GM23338 (cell line): ENCODE measurements around the gene GNGT1. TPM values are rescaled to one million over a fixed set of nuclear protein-coding genes. Genes with fewer than 3 reads are reported as not detected.

ENCODE experiments used
- ATAC-seq: fragments of 200-7000 bp; cut with Tn5 transposase; 3 replicates; pipeline ENCODE4 v1.9.1; 2020
- DNase-seq: peaks from one replicate; pipeline ENCODE4 v3.0.0-alpha.2; 2015; ENCODE audit warnings: low spot score
- H2AFZ ChIP-seq: fragments of 200-600 bp; sonication (generic); 2 replicates; pipeline ENCODE4 v1.8.0; 2016; ENCODE audit warnings: antibody characterized with exemption, mild to moderate bottlenecking, moderate library complexity
- H3F3A ChIP-seq: fragments of 200-600 bp; sonication (generic); replicated peaks from 2 replicates; pipeline ENCODE4 v1.8.0; 2017; ENCODE audit warnings: antibody characterized with exemption, mixed run types, low read depth
- H3K27ac ChIP-seq: fragments of 200-600 bp; sonication (generic); 2 replicates; pipeline ENCODE4 v1.6.1; 2016; ENCODE audit warnings: low read depth
- H3K27me3 ChIP-seq: fragments of 200-600 bp; sonication (generic); 2 replicates; pipeline ENCODE4 v1.8.0; 2016; ENCODE audit warnings: mild to moderate bottlenecking, mixed run types, moderate library complexity; ENCODE audit not compliant: insufficient read depth
- H3K36me3 ChIP-seq: fragments of 200-600 bp; sonication (generic); 2 replicates; pipeline ENCODE4 v1.8.0; 2016; ENCODE audit warnings: mild to moderate bottlenecking; ENCODE audit not compliant: insufficient read depth
- H3K4me1 ChIP-seq: fragments of 200-600 bp; sonication (generic); 2 replicates; pipeline ENCODE4 v1.8.0; 2016; ENCODE audit warnings: mild to moderate bottlenecking, moderate library complexity; ENCODE audit not compliant: insufficient read depth
- H3K4me2 ChIP-seq: fragments of 200-600 bp; sonication (generic); 2 replicates; pipeline ENCODE4 v1.7.1; 2017; ENCODE audit warnings: mixed run types
- H3K4me3 ChIP-seq: fragments of 200-600 bp; sonication (generic); 2 replicates; pipeline ENCODE4 v1.6.1; 2016; ENCODE audit warnings: mixed run types
- H3K79me2 ChIP-seq: fragments of 200-600 bp; sonication (generic); replicated peaks from 2 replicates; pipeline ENCODE4 v1.8.0; 2017; ENCODE audit warnings: mild to moderate bottlenecking; ENCODE audit not compliant: insufficient read depth
- H3K9me2 ChIP-seq: fragments of 200-600 bp; sonication (generic); 2 replicates; pipeline ENCODE4 v1.8.0; 2017; ENCODE audit not compliant: insufficient read depth
- H4K20me1 ChIP-seq: fragments of 200-600 bp; sonication (generic); replicated peaks from 2 replicates; pipeline ENCODE4 v1.8.0; 2017; ENCODE audit warnings: mild to moderate bottlenecking; ENCODE audit not compliant: insufficient read depth
- H3K27ac Mint-ChIP-seq: 2 replicates; pipeline ENCODE4 v1.8.0; 2020; ENCODE audit warnings: inconsistent platforms, mild to moderate bottlenecking, moderate library complexity, mixed read lengths
- H3K27me3 Mint-ChIP-seq: 3 replicates; pipeline ENCODE4 v1.8.0; 2022; ENCODE audit warnings: low read depth, mild to moderate bottlenecking, moderate library complexity, mixed read lengths, inconsistent platforms; ENCODE audit not compliant: insufficient read depth, poor library complexity
- H3K36me3 Mint-ChIP-seq: 3 replicates; pipeline ENCODE4 v1.8.0; 2021; ENCODE audit warnings: low read depth, mild to moderate bottlenecking, inconsistent platforms, moderate library complexity, mixed read lengths
- H3K4me1 Mint-ChIP-seq: 3 replicates; pipeline ENCODE4 v1.8.0; 2020; ENCODE audit warnings: mild to moderate bottlenecking, inconsistent platforms, mixed read lengths
- H3K4me3 Mint-ChIP-seq: 3 replicates; pipeline ENCODE4 v1.8.0; 2021; ENCODE audit warnings: moderate library complexity, mild to moderate bottlenecking, inconsistent platforms, mixed read lengths
- H3K9me3 Mint-ChIP-seq: 3 replicates; pipeline ENCODE4 v1.8.0; 2020; ENCODE audit warnings: moderate library complexity, mild to moderate bottlenecking, inconsistent platforms, mixed read lengths
- CREB1 ChIP-seq: fragments of 250-450 bp; sonication (Bioruptor Pico); IDR thresholded peaks from 2 replicates; pipeline ENCODE4 v1.5.0; 2020; ENCODE audit warnings: low read depth, mild to moderate bottlenecking, moderate library complexity
- CTCF ChIP-seq, 2 experiments: fragments of 200-600 bp in 1 of 2; sonication (generic) in 1 of 2; conservative IDR thresholded peaks; 2 replicates each; pipeline versions ENCODE4 v1.5.1 to v1.6.1; 2016 to 2017; ENCODE audit warnings: antibody characterized with exemption in 2 of 2, low read depth in 2 of 2, mild to moderate bottlenecking in 2 of 2, moderate library complexity in 1 of 2
- ETS1 ChIP-seq: IDR thresholded peaks from 2 replicates; pipeline ENCODE4 v1.6.1; 2016; ENCODE audit warnings: antibody characterized with exemption
- EZH2 ChIP-seq: fragments of 200-600 bp; sonication (generic); IDR thresholded peaks from one replicate; pipeline ENCODE4 v1.8.0; 2017; ENCODE audit warnings: antibody characterized with exemption, mild to moderate bottlenecking, low read depth; ENCODE audit not compliant: unreplicated experiment
- EZH2phosphoT487 ChIP-seq: fragments of 200-600 bp; sonication (generic); IDR thresholded peaks from one replicate; pipeline ENCODE4 v1.8.1; 2018; ENCODE audit warnings: antibody characterized with exemption; ENCODE audit not compliant: unreplicated experiment
- JUNB ChIP-seq: IDR thresholded peaks from one replicate; pipeline ENCODE4 v1.6.1; 2016; ENCODE audit warnings: antibody characterized with exemption; ENCODE audit not compliant: unreplicated experiment
- NANOG ChIP-seq: IDR thresholded peaks from 2 replicates; pipeline ENCODE4 v1.6.1; 2016; ENCODE audit warnings: antibody characterized with exemption, borderline replicate concordance
- REST ChIP-seq: IDR thresholded peaks from one replicate; pipeline ENCODE4 v1.6.1; 2018; ENCODE audit warnings: antibody characterized with exemption; ENCODE audit not compliant: unreplicated experiment
- STAT1 ChIP-seq: IDR thresholded peaks from one replicate; pipeline ENCODE4 v1.6.1; 2016; ENCODE audit warnings: antibody characterized with exemption; ENCODE audit not compliant: unreplicated experiment
- ZNF114 ChIP-seq: fragments of 250-450 bp; sonication (Bioruptor Pico); IDR thresholded peaks from 2 replicates; pipeline ENCODE4 v1.5.0; 2020; ENCODE audit warnings: mild to moderate bottlenecking, moderate library complexity
- ZNF331 ChIP-seq: fragments of 250-450 bp; sonication (Bioruptor Pico); IDR thresholded peaks from 2 replicates; pipeline ENCODE4 v1.5.0; 2020; ENCODE audit warnings: low read depth, mild to moderate bottlenecking, moderate library complexity
- polyA plus RNA-seq: library from polyadenylated mRNA; unstranded; fragments of >200 nt; fragmentation: Nextera tagmentation; extraction: Ambion mirVana; gene quantifications from 2 replicates; pipeline ENCODE4 v1.2.1, GENCODE V29; 2016
- total RNA-seq: library from RNA; depleted of rRNA; stranded (reverse); fragments of >200 nt; shearing (Covaris generic); gene quantifications from 2 replicates; pipeline ENCODE4 v1.2.3, GENCODE V29; 2014

GNGT1 gene
- total and polyA plus RNA-seq, 2 experiments from 2014 or later = 1.6 TPM; not detected in 1

GRCh38 chr7:93957767-93958166 lies 51.4 kb downstream of the GNGT1 start (continued):
- TF ChIP-seq REST (no peak), EZH2 (no peak), CREB1 (CRISPR knock-in tag) (no peak), ZNF331 (CRISPR knock-in tag) (no peak), STAT1 (no peak), EZH2phosphoT487 (no peak)

GRCh38 chr7:93958216-93958615 lies 51.8 kb downstream of the GNGT1 start:
- Histone ChIP-seq H3F3A (no peaks in the 10 kb centered on the region), H3K27me3 (no peaks in the 10 kb centered on the region), H3K4me3 (no peak overlapping the region), H3K79me2 (no peaks in the 10 kb centered on the region), H3K36me3 (no peaks in the 10 kb centered on the region), H2AFZ (no peak overlapping the region), H3K9me2 (no peaks in the 10 kb centered on the region), H3K27ac (no peak overlapping the region), H3K4me1 (no peaks in the 10 kb centered on the region), H3K4me2 (no peak overlapping the region), H4K20me1 (no peaks in the 10 kb centered on the region)
- DNase-seq = no peak
- Mint-ChIP-seq H3K9me3 (no peaks in the 10 kb centered on the region), H3K27me3 (no peaks in the 10 kb centered on the region), H3K36me3 (no peaks in the 10 kb centered on the region), H3K4me3 (no peak overlapping the region), H3K4me1 (no peaks in the 10 kb centered on the region), H3K27ac (no peak overlapping the region)
- ATAC-seq = no peak
- TF ChIP-seq REST (no peak), JUNB (no peak), EZH2 (no peak), EZH2phosphoT487 (no peak), STAT1 (no peak), ZNF114 (no peak), NANOG (no peak), CTCF (conservative IDR thresholded peaks at IDR 0.05; ENCODE audit: low read depth in 2 of 2) (no peak), ETS1 (no peak)
